SK-N-MC (cell line): Measurements from ENCODE around the gene ZNF428.
A peak's percentile ranks its signal among the peaks of the same experiment; 100 is the strongest.
"Not testable (repeated sequence)": the region's sequence is repeated elsewhere in the genome, so short reads cannot be mapped to it uniquely, and the experiment has no call there.

Experiments
- DNase-seq: peaks from one replicate; pipeline ENCODE4 v3.0.0-alpha.2; 2011; ENCODE audit warnings: low read depth, low spot score
- H3K27ac ChIP-seq: fragments of 200-600 bp; sonication (generic); 2 replicates; pipeline ENCODE4 v1.5.1; 2016; ENCODE audit warnings: mixed run types
- H3K36me3 ChIP-seq: fragments of 200-600 bp; sonication (generic); 2 replicates; pipeline ENCODE4 v1.6.1; 2017; ENCODE audit warnings: antibody characterized with exemption, low read length, mixed read lengths; ENCODE audit not compliant: insufficient read depth
- H3K4me3 ChIP-seq: fragments of 200-600 bp; sonication (generic); 2 replicates; pipeline ENCODE4 v1.5.1; 2016
- H3K9ac ChIP-seq: fragments of 200-600 bp; sonication (generic); 2 replicates; pipeline ENCODE4 v1.8.0; 2017; ENCODE audit warnings: mixed run types, mixed read lengths; ENCODE audit not compliant: insufficient read length
- H3K9me3 ChIP-seq: fragments of 200-600 bp; sonication (generic); 2 replicates; pipeline ENCODE4 v1.6.1; 2017; ENCODE audit warnings: low read depth, mild to moderate bottlenecking, antibody characterized with exemption, low read length, moderate library complexity, mixed read lengths
- EZH2 ChIP-seq: fragments of 200-600 bp; sonication (generic); IDR thresholded peaks from one replicate; pipeline ENCODE4 v1.6.1; 2017; ENCODE audit warnings: antibody characterized with exemption
- FOXP2 ChIP-seq: optimal IDR thresholded peaks from 2 replicates; pipeline ENCODE3; 2011; ENCODE audit warnings: mild to moderate bottlenecking, moderate library complexity; ENCODE audit not compliant: insufficient read depth; ENCODE audit errors: extremely low read length, control extremely low read depth
- POLR2AphosphoS5 ChIP-seq: IDR thresholded peaks from 2 replicates; pipeline ENCODE4 v1.6.1; 2012; ENCODE audit warnings: mild to moderate bottlenecking, low read depth, low read length, borderline replicate concordance

The ZNF428 gene

DNA sequence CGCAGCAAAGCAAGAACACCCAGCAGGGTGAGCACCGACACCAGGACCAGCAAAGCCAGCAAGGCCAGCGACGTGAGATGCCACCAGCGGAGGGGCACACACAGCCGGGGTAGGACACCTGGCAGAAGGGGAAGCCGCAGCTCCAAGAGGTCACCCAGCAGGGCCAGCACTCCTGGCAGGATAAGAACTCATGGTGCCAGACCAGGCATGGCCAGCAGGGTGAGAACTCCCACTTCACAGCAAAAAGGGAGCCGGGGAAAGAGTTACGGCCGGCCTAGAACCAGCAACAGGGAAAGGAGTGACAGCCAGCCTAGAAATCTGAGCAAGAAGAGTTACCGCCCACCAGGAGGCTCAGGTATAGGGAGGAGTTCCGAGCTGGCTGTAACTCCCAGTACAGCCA is 7.1 kb downstream of the ZNF428 start:
- H3K9ac ChIP-seq: no peak overlapping the region
- no peak for TF ChIP-seq EZH2
- no peak for TF ChIP-seq FOXP2
- TF ChIP-seq POLR2AphosphoS5: no peak
- H3K4me3 ChIP-seq: no peak overlapping the region
- DNase-seq: no peak
- peaks cover 28% of the 10 kb centered on the region; the same call in 1 of the 2 replicates for H3K36me3 ChIP-seq
- no peaks in the 10 kb centered on the region for H3K9me3 ChIP-seq
- no peak overlapping the region for H3K27ac ChIP-seq

DNA sequence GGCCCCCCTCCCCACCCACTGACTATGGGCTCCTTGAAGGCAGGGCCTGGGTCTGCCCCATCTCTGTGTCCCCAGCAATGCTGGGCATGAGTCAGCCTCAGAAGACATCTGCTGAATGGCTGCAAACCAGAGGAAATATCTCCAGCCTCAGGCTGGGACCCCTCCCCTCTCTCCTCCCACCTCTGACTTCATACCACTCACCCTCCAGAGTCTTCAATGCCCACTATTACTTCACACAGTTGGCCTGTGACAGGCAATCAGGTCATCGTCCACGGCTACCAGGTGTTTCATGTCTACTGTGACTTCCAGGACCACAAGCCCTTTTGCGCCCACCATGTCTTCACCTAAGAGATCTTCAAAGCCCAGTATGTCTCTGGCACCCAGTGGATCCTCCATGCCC is 7.6 kb downstream of the ZNF428 start, which contains the start of gene SRRM5:
SRRM5 (plus strand) TSS at position 301 of the 400 bp plus-strand sequence; CDS start at position 335, 34 bp downstream.
- no peak within 1 kb of the TSS for H3K4me3 ChIP-seq
- no peak within 1 kb of the TSS for H3K9ac ChIP-seq
- DNase-seq: no peak
- peak within 1 kb of the TSS; percentile 25; the same call in 1 of the 2 replicates for H3K27ac ChIP-seq
- TF ChIP-seq POLR2AphosphoS5 (no peak), EZH2 (no peak), FOXP2 (no peak)
- no peaks in the 10 kb centered on the region for H3K9me3 ChIP-seq
- H3K36me3 ChIP-seq: peaks cover 34% of the 10 kb centered on the region; the same call in 1 of the 2 replicates

DNA sequence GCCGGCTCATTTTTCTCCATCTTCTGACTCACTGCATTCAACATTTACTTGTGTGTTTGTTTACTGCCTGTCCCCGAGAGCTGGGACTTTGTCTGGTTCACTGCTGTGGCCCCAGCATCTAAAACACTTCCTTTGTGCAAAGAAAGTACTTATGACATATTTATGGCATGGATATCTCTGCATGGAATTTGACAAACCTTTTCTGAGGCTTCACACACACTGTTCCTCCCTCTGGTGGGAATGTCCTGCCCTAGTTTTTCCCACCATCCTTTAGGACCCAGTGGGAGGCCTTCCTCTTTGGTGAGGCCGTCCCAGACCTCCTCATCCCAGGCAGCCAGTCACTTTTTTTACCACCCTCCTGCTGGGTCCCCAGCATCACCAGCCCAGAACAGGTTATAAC is 8.9 kb downstream of the ZNF428 start:
- TF ChIP-seq POLR2AphosphoS5 (no peak), EZH2 (no peak), FOXP2 (no peak)
- DNase-seq: no peak
- Histone ChIP-seq H3K9me3 (no peaks in the 10 kb centered on the region), H3K9ac (no peak overlapping the region), H3K36me3 (peaks cover 34% of the 10 kb centered on the region; the same call in 1 of the 2 replicates), H3K4me3 (no peak overlapping the region), H3K27ac (0 out of 2 replicates have a peak overlapping the region, but pooled peaks have one; percentile 31)

DNA sequence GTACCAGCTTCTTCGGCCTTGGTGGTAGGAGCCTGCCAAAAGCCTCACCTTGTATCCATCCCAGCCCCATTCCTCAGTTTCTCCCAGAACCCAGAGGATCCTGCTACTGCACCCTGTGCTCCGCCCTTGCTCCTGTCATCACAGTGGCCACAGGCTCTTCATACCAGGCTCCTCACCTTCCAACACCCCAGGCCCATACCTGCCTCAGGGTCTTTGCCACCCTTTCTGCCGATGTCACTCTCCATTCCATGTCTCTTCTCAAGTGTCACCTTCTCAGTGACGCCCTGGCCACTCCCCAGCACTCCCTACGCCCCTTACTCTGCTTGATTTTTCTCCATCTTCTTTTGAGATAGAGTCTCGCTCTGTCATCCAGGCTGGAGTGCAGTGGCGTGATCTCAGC is 9.6 kb downstream of the ZNF428 start:
- H3K9ac ChIP-seq: no peak overlapping the region
- no peaks in the 10 kb centered on the region for H3K9me3 ChIP-seq
- H3K4me3 ChIP-seq: no peak overlapping the region
- peaks cover 34% of the 10 kb centered on the region; the same call in 1 of the 2 replicates for H3K36me3 ChIP-seq
- TF ChIP-seq FOXP2: no peak
- TF ChIP-seq EZH2: no peak
- TF ChIP-seq POLR2AphosphoS5: no peak
- no peak for DNase-seq
- no peak overlapping the region for H3K27ac ChIP-seq

DNA sequence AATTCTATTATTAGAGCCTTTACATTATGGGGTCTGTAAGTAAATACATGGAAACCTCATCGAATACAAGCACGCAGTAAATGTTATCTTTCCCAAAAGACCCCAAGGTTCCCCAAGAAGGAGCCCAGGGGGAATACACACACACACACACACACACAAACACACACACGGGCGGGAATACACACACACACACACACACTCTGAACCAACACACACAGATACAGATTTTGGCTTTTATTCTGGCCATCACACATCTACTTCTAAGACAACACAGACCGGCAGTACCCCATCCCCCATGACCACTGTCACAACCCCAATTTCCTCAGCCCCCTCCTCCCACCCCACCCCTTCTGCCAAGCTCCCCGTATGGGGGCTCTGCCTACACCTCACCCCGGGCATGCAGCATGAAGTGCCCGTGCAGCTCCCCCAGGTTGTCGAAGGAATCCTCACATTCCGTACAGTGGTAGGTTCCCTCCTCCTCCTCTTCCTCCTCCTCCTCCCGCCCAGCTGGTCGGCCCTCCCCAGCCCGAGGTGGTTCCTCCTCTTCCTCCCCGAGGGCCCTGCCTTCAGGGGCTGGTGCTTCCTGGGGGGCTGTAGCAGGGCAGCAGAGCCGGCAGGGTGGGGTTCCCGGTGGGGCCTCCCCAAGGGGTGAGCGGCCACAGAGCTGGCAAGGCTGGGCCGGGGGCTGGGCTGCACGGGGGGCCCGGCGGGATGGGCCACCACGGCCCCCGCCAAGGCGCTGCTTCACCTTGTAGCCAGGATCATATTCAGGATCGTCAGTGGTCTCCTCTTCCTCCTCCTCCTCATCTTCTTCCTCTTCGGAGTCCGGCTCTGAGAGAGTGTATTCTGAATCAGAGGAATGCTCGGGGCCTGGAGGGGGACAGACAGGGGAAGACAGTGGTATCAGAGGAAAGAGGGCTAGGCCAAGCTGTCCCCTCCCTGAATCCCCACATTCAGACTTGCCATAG is 11.9 kb downstream of the ZNF428 start:
- H3K9me3 ChIP-seq: no peaks in the 10 kb centered on the region
- DNase-seq: no peak
- no peak overlapping the region for H3K4me3 ChIP-seq
- H3K36me3 ChIP-seq: peaks cover 24% of the 10 kb centered on the region; the same call in 1 of the 2 replicates
- H3K9ac ChIP-seq: no peak overlapping the region
- no peak overlapping the region for H3K27ac ChIP-seq
- TF ChIP-seq EZH2: no peak
- no peak for TF ChIP-seq FOXP2
- no peak for TF ChIP-seq POLR2AphosphoS5

DNA sequence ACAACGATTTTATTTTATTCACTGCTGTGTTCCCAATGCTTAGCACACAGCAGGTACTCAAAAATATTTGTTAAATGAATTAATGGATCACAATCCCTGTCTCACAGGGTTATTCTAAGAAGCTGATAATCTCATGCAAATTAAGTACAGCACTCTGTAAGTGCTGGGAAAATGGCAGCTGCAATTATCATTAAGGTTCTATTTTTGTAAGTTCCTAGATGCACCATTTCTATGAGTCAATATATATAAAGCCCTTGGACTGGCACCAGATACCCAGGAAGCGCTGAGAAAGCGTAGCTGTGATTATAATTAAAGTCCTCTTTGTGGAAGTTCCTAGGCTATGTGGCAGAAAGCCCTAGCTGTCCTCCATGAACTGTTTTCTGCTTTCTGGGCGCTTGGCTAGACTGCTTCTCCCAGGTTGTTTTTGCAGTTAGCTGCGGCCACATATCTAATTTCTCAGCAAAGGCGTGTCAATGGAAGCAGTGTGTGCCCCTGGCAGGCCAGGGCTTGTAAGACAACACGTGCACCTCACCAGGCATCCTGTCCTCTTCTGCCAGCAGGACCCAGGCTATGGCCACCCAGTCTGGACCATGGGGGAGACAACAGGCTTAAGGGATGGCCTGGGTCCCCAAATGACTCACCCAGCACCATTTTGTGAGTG is 12.7 kb downstream of the ZNF428 start:
- Histone ChIP-seq H3K9me3 (no peaks in the 10 kb centered on the region), H3K27ac (no peak overlapping the region), H3K36me3 (peaks cover 16% of the 10 kb centered on the region; the same call in 1 of the 2 replicates), H3K4me3 (no peak overlapping the region), H3K9ac (no peak overlapping the region)
- no peak for DNase-seq
- TF ChIP-seq FOXP2: no peak
- TF ChIP-seq POLR2AphosphoS5: no peak
- TF ChIP-seq EZH2: no peak

DNA sequence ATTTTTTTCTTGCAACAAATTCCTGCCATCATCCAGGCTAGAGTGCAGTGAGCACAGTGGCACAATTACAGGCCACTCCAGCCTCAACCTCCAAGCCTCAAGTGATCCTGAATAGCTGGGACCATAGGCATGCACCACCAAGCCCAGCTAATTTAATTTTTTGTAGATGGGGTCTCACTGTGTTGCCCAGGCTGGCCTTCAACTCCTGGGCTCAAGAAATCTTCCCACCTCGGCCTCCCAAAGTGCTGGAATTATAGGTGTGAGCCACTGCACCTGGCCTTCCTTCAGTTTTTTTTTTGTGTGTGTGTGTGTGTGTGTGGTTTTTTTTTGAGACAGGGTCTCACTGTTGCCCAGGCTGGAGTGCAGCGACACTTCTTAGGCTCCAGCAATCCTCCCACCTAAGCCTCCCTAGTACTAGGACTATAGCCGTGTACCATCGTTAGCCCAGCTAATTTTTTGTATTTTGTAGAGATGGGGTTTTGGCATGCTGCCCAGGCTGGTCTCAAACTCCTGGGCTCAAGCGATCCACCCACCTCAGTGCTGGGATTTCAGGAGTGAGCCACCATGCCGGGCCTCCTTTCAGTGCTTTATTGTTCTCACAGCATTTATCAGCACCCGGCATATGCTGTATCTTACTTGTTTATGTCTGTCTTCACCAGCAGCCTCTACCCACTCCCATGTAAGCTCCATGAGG is 13.4 kb downstream of the ZNF428 start:
- H3K4me3 ChIP-seq: no peak overlapping the region
- TF ChIP-seq EZH2: no peak
- peaks cover 19% of the 10 kb centered on the region; the same call in 1 of the 2 replicates for H3K36me3 ChIP-seq
- no peak overlapping the region for H3K9ac ChIP-seq
- DNase-seq: no peak
- no peaks in the 10 kb centered on the region for H3K9me3 ChIP-seq
- no peak overlapping the region for H3K27ac ChIP-seq

DNA sequence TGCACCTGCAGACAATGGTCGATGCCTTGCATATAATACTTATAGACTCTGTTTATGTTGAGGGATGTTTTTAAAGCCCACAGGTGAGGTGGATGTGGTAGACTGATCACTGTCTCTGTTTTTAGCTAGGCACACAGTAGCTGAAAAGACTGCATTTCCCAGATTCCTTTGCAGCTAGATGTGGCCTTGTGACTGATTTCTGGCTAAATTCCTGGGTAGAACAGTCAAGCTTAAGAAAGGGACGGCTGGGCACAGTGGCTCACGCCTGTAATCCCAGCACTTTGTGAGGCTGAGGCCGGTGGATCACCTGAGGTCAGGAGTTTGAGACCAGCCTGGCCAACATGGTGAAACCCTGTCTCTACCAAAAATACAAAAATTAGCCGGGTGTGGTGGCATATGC is 19.1 kb downstream of the ZNF428 start:
- peaks cover 18% of the 10 kb centered on the region for H3K36me3 ChIP-seq
- not testable (repeated sequence) for DNase-seq, H3K9me3 ChIP-seq, H3K4me3 ChIP-seq, H3K9ac ChIP-seq, H3K27ac ChIP-seq
